ENCODE data around the gene TPCN2.

The TPCN2 gene

DNA sequence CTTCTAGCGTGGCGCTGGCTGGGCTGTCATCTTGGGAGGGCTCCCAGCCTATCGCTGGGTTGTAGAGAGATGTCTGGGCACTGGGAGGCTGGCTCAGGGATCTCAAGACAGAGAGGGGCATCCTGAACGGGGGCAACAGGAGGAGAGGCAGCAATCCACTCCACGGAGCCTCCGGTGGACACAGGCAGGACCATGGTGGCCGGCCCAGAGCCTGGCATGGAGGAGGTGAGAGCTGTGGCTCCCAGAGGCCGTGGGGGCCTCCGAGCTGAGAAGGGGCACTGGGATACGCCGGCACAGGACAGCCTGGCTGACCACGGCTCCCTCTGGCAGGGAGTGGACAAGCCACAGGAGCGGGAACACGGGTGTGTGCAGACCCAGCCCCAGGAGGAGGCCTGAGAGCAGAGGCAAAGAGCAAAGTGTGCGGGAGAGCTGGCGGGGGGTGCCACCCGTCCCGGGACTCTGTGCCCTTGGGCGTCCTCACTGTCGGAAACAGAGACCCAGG, 44.8 kb upstream of the TPCN2 start:
- no peak overlapping the region for H3K4me3 ChIP-seq (ENCODE audit: low read depth, low read length)
- H3K27me3 ChIP-seq (ENCODE audit: control insufficient read depth, insufficient read depth, low read length): no peaks in the 10 kb centered on the region
- H3K9ac ChIP-seq (ENCODE audit: low read length): no peak overlapping the region
- peaks cover 14% of the 10 kb centered on the region; the same call in 1 of the 2 replicates for H3K4me1 ChIP-seq (ENCODE audit: control insufficient read depth, insufficient read depth, low read length)
- H3K27ac ChIP-seq (ENCODE audit: low read depth, low read length): no peak overlapping the region
- peaks cover 3% of the 10 kb centered on the region; the same call in 1 of the 2 replicates for H3K36me3 ChIP-seq (ENCODE audit: control insufficient read depth, insufficient read depth, low read length)
- no peaks in the 10 kb centered on the region for H3K9me3 ChIP-seq (ENCODE audit: control insufficient read depth, insufficient read depth, low read depth, low read length)

DNA sequence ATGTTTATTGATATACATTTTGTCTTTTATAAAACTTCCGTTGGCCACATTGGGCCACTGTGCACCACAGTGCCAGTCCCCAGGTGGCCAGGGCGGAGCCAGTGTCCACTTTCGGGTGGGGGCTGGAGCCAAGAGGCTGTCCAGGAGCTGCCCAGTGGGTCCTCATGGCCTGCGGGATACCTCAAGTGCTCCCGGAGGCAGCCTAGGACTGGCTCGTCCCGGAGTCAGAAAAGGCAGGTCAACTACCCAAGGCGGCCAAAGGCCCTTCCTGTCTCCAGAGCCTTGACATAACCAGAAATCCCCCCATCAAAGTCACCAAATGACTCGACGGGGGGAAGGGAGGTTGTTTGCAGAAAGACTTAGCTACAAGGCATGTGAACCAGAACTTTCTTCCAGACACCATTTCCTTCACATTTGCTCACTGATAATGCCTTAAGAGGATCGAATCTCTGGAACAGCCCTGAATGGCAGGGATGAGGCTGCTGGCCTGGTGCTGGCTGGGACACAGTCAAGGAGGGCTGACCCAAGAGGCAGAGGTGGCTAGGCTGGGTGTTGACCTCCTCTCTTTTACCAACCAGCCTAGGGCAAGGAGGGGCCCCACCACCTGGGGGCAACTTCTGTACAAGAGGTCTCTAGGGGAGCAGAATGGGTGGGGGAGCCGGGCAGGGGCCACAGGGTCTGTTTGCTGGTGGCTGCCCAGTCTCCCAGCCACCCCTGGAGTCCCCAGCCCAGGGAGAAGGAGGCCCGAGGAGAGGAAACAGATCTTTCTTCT, 44.1 kb upstream of the TPCN2 start:
- no peak overlapping the region for H3K4me3 ChIP-seq (ENCODE audit: low read depth, low read length)
- H3K27ac ChIP-seq (ENCODE audit: low read depth, low read length): no peak overlapping the region
- H3K4me1 ChIP-seq (ENCODE audit: control insufficient read depth, insufficient read depth, low read length): peaks cover 20% of the 10 kb centered on the region; the same call in 1 of the 2 replicates
- H3K27me3 ChIP-seq (ENCODE audit: control insufficient read depth, insufficient read depth, low read length): no peaks in the 10 kb centered on the region
- no peak overlapping the region for H3K9ac ChIP-seq (ENCODE audit: low read length)
- peaks cover 3% of the 10 kb centered on the region; the same call in 1 of the 2 replicates for H3K36me3 ChIP-seq (ENCODE audit: control insufficient read depth, insufficient read depth, low read length)
- H3K9me3 ChIP-seq (ENCODE audit: control insufficient read depth, insufficient read depth, low read depth, low read length): no peaks in the 10 kb centered on the region

DNA sequence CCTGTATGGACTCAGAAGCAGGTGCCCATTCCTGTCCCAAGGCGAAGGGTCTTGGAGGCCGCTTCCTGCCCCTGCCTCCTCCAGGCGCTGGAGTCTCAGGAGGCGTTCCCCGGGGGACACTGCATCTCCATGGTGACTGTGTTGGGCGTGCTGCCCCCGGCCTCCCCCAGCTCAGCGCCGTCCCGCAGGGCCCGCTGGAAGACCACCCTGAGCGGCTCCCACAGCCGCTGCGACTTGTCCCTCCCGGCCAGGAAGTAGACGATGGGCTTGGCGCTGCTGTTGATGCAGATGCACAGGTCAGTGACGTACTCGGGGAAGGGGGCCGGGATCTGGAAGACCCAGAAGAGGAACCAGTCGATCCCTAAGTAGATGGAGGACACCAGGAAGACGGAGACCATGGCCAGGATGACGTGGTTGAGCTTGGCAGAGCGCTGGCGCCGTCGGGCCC, 43.5 kb upstream of the TPCN2 start:
- Histone ChIP-seq H3K27me3 (ENCODE audit: control insufficient read depth, insufficient read depth, low read length) (no peaks in the 10 kb centered on the region), H3K9me3 (ENCODE audit: control insufficient read depth, insufficient read depth, low read depth, low read length) (no peaks in the 10 kb centered on the region), H3K36me3 (ENCODE audit: control insufficient read depth, insufficient read depth, low read length) (peaks cover 3% of the 10 kb centered on the region; the same call in 1 of the 2 replicates), H3K4me3 (ENCODE audit: low read depth, low read length) (no peak overlapping the region), H3K4me1 (ENCODE audit: control insufficient read depth, insufficient read depth, low read length) (peaks cover 25% of the 10 kb centered on the region; the same call in 1 of the 2 replicates), H3K9ac (ENCODE audit: low read length) (no peak overlapping the region), H3K27ac (ENCODE audit: low read depth, low read length) (no peak overlapping the region)

DNA sequence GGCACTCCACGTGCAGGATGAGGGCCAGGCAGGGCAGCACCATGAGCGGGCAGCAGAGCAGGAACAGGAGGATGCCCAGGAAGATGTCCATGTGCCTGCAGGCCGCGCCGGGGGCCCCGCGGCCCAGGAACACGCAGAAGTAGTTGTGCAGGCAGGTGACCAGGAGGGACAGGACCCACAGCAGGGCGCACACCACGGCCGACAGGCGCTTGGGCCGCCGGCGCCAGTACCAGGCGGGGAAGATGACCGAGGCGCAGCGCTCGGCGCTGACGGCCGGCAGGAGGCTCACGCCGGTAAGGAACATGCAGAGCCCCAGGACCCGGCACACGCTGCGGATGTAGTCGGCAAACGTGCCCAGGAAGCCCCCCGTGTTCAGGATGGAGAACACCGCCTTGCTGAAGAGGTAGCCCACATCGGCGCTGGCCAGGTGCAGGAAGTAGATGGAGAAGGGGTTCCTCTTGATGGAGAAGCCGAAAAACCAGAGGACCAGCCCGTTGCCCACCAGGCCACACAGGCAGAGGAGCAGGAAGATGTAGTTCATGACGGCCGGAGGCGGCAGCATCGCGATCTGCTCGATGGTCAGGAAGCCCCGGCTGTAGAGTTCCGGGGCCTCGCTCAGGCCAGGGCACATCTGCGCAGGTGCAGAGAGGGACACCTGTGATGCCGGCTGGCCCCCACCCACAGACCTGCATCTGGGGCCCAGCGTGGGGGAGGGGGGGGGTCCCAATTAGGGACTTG, 42.9 kb upstream of the TPCN2 start:
- no peaks in the 10 kb centered on the region for H3K9me3 ChIP-seq (ENCODE audit: control insufficient read depth, insufficient read depth, low read depth, low read length)
- no peak overlapping the region for H3K4me3 ChIP-seq (ENCODE audit: low read depth, low read length)
- H3K9ac ChIP-seq (ENCODE audit: low read length): no peak overlapping the region
- H3K4me1 ChIP-seq (ENCODE audit: control insufficient read depth, insufficient read depth, low read length): peaks cover 31% of the 10 kb centered on the region
- no peaks in the 10 kb centered on the region for H3K27me3 ChIP-seq (ENCODE audit: control insufficient read depth, insufficient read depth, low read length)
- no peak overlapping the region for H3K27ac ChIP-seq (ENCODE audit: low read depth, low read length)
- peaks cover 3% of the 10 kb centered on the region; the same call in 1 of the 2 replicates for H3K36me3 ChIP-seq (ENCODE audit: control insufficient read depth, insufficient read depth, low read length)

DNA sequence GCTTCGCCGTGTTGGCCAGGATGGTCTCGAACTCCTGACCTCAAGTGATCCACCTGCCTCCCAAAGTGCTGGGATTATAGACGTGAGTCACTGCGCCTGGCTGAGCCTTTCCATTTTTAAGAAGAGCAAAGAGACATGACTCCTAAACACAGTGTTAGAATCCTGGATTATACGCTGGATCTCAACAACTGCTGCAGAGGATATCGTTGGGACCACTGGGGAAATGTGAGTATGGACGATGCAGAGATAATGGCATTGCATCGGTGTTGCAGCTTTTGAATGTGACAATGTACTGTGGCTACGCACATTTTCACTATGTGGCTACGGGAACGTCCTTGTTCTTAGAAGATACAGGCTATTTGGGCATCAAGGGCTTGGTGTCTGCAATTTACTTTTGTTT, 41.9 kb upstream of the TPCN2 start:
- Histone ChIP-seq H3K36me3 (ENCODE audit: control insufficient read depth, insufficient read depth, low read length) (peaks cover 3% of the 10 kb centered on the region; the same call in 1 of the 2 replicates), H3K4me3 (ENCODE audit: low read depth, low read length) (no peak overlapping the region), H3K4me1 (ENCODE audit: control insufficient read depth, insufficient read depth, low read length) (peaks cover 38% of the 10 kb centered on the region), H3K9ac (ENCODE audit: low read length) (no peak overlapping the region), H3K27me3 (ENCODE audit: control insufficient read depth, insufficient read depth, low read length) (no peaks in the 10 kb centered on the region), H3K9me3 (ENCODE audit: control insufficient read depth, insufficient read depth, low read depth, low read length) (no peaks in the 10 kb centered on the region), H3K27ac (ENCODE audit: low read depth, low read length) (no peak overlapping the region)

DNA sequence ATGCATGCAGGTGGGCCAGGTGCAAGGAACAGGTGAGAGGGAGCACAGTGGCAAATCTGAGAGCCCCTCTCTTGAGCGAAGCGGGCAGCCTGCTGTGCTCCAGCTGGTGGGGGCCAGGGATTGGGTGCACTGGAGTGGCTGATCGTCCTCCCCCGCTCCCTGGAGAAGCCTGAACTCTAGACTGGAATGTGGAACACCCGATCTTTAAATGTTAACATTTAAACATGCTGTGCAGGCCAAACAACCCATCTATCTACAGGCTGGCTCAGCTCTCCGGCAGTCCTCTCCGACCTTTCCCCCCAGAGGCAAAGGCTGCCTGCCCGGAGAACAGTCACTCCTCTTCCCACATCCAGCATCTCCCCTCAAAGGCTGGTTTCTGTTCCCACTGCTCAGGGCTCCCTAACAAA, 40.8 kb upstream of the TPCN2 start:
- Histone ChIP-seq H3K27me3 (ENCODE audit: control insufficient read depth, insufficient read depth, low read length) (no peaks in the 10 kb centered on the region), H3K4me3 (ENCODE audit: low read depth, low read length) (no peak overlapping the region), H3K9ac (ENCODE audit: low read length) (no peak overlapping the region), H3K27ac (ENCODE audit: low read depth, low read length) (no peak overlapping the region), H3K4me1 (ENCODE audit: control insufficient read depth, insufficient read depth, low read length) (peaks cover 49% of the 10 kb centered on the region), H3K36me3 (ENCODE audit: control insufficient read depth, insufficient read depth, low read length) (peaks cover 3% of the 10 kb centered on the region; the same call in 1 of the 2 replicates), H3K9me3 (ENCODE audit: control insufficient read depth, insufficient read depth, low read depth, low read length) (no peaks in the 10 kb centered on the region)

DNA sequence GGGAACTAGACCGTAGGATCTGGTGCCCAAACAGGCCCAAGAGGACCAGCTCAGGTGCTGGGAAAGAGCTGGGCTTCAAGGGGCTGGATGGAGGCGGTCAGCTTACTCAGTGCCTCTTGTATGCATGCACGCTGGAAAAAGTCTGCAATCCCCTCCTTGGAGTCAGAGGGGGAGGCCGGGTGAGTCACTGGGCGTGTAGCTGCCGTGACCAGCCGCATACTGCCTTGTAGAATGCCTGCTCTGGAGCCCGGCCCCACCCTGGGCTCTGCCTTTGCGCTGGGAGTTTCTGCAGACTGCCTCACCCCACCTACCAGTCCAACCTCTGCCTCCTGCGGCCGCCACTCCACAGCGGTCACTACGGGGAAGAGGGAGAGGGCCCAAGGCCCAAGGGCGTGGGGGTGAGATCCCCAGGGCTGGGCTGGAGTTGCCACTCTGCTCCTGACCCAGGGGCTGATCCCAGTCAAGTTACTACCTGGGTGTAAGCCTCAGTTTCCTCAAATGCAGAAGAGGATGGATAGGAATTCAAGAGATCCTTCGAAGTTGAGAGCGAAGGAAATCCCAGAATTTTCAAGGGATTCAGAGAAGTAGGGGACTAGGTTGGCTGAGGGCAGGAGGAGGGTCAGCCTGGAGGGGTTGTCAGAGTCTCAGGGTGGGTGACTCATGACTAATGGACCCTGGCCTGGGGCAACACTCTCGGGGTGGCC, 39.8 kb upstream of the TPCN2 start:
- Histone ChIP-seq H3K9ac (ENCODE audit: low read length) (peak overlapping the region; percentile 9), H3K27me3 (ENCODE audit: control insufficient read depth, insufficient read depth, low read length) (no peaks in the 10 kb centered on the region), H3K9me3 (ENCODE audit: control insufficient read depth, insufficient read depth, low read depth, low read length) (no peaks in the 10 kb centered on the region), H3K36me3 (ENCODE audit: control insufficient read depth, insufficient read depth, low read length) (peaks cover 3% of the 10 kb centered on the region; the same call in 1 of the 2 replicates), H3K27ac (ENCODE audit: low read depth, low read length) (no peak overlapping the region), H3K4me3 (ENCODE audit: low read depth, low read length) (no peak overlapping the region), H3K4me1 (ENCODE audit: control insufficient read depth, insufficient read depth, low read length) (peaks cover 54% of the 10 kb centered on the region)

DNA sequence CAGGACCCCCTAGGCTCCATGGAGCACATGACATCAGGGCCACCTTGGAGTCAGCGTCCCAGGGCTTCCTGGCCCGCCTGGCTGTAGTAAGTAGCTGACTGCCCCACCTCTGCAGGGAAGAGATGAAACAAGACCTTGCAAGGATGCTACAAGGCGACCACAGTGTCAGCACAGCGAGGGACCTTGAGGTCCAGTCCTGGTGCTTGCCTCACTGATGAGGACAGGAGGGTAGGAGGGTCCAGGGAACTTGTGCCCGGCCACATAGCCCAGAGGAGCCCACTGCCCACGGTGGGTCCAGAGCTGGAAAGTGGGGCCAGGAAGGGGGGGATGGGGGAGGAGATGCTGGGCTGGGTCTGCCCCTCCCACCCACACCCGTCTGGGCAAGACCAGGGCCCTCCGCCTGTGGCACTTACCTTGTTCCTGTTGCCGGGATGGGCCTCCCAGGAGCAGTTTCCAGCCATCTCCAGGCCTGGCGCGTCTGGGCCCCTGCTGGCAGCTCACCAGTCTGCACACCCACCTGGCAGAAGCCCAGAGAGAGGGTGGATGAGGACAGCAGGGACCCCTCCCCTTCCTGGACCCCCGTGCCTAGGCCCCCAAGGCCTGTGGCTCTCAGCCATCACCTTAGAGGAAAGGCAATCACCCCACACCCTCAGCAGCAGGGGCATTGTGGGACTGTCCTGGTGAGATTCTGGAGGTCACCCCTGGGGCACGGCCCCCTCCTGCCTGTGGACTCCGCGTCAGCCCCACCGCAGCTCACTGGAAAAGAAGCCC, 39.1 kb upstream of the TPCN2 start:
- Histone ChIP-seq H3K9me3 (ENCODE audit: control insufficient read depth, insufficient read depth, low read depth, low read length) (no peaks in the 10 kb centered on the region), H3K36me3 (ENCODE audit: control insufficient read depth, insufficient read depth, low read length) (peaks cover 3% of the 10 kb centered on the region; the same call in 1 of the 2 replicates), H3K27me3 (ENCODE audit: control insufficient read depth, insufficient read depth, low read length) (no peaks in the 10 kb centered on the region), H3K9ac (ENCODE audit: low read length) (no peak overlapping the region), H3K4me3 (ENCODE audit: low read depth, low read length) (no peak overlapping the region), H3K4me1 (ENCODE audit: control insufficient read depth, insufficient read depth, low read length) (peaks cover 61% of the 10 kb centered on the region), H3K27ac (ENCODE audit: low read depth, low read length) (no peak overlapping the region)

DNA sequence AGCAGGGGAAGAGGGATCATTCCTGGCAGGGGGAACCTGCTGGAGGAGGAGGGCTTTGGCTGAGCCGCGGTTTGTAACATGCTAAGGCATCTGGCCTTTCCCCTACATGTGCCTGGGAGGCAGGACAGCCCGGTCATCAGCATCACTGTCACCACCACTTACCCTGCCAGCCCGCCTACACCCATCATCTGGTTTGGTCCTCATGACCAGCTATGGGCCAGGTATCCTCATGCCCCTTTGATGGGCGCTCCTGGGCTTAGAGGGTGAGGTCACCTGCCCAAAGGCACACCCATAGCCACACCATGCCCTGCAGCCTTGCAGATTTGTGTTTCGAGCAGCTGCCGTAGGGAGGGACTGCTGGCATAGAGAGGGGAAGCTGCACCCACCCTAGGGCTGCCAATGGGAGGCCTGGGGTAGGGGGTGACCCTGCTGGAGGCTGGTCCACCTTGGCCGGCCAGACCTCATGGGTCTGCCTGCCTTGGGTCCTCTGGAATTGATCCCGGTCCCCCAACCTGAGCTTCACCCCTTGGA, 38.3 kb upstream of the TPCN2 start:
- Histone ChIP-seq H3K36me3 (ENCODE audit: control insufficient read depth, insufficient read depth, low read length) (peaks cover 1% of the 10 kb centered on the region; the same call in 1 of the 2 replicates), H3K9ac (ENCODE audit: low read length) (peak overlapping the region; percentile 18), H3K27ac (ENCODE audit: low read depth, low read length) (no peak overlapping the region), H3K9me3 (ENCODE audit: control insufficient read depth, insufficient read depth, low read depth, low read length) (no peaks in the 10 kb centered on the region), H3K4me1 (ENCODE audit: control insufficient read depth, insufficient read depth, low read length) (peaks cover 68% of the 10 kb centered on the region), H3K27me3 (ENCODE audit: control insufficient read depth, insufficient read depth, low read length) (no peaks in the 10 kb centered on the region), H3K4me3 (ENCODE audit: low read depth, low read length) (peak overlapping the region; percentile 33)
